Stimulated activated naive CD8-positive, alpha-beta T cell treated with anti-CD3 and anti-CD28 coated beads, Interleukin-15, Interleukin-2, amounts not matched to agents 100 ng/mL and 50 ng/mL, for 24 hours (primary cell): Measurements from ENCODE around the gene CIAO2B.

Experiments
- H3K27ac Mint-ChIP-seq: one replicate; pipeline ENCODE4 v1.8.0; 2021; ENCODE audit warnings: mild to moderate bottlenecking, mixed read lengths
- H3K27me3 Mint-ChIP-seq: one replicate; pipeline ENCODE4 v1.8.0; 2021; ENCODE audit warnings: mixed read lengths
- H3K36me3 Mint-ChIP-seq: one replicate; pipeline ENCODE4 v1.8.0; 2021; ENCODE audit warnings: low read depth, mixed read lengths
- H3K4me1 Mint-ChIP-seq: one replicate; pipeline ENCODE4 v1.8.0; 2021; ENCODE audit warnings: low read depth, mixed read lengths
- H3K4me3 Mint-ChIP-seq: one replicate; pipeline ENCODE4 v1.8.0; 2021; ENCODE audit warnings: mild to moderate bottlenecking, mixed read lengths
- H3K9me3 Mint-ChIP-seq: one replicate; pipeline ENCODE4 v1.8.0; 2021; ENCODE audit warnings: mixed read lengths

The CIAO2B gene

DNA sequence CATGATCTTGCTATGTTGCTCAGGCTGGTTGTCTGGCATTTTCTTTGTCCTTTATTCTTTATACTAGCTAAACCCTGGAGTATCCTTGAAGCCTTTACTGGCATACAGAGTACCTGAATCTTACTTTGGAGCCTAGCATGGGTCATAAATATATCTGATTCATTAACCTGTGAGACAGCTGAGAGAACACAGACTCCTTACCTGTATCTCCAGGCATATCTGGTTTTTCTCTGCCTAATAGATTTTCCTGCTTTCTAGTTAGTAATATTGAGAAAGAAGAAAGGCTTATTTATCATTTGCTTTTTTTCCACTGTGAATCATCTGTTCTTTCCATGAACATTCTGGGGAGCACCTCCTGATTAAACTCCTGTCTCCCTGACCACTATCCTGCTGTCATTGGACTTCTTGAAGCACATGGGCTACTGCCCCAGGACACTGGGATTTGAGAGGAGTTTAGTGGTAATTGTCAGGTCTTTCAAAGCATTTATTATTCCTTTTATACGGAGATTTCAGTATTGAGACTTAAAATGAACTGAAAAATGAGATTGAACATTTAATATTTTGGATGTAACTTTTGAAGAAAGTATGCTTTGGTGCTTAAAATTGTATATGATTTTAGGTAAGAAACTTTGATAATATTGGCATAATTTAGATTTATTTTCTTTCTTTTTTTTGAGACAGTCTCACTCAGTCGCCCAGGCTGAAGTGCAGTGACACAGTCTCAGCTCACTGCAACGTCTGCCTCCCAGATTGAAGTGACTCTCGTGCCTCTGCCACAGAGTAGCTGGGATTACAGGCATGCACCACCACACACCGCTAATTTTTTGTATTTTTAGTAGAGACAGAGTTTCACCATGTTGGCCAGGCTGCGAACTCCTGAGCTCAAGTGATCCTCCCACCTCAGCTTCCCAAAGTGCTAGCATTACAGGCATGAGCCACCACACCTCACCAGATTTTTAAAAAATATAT is 45.3 kb downstream of the CIAO2B start:
- H3K4me1 Mint-ChIP-seq: peaks cover 51% of the 10 kb centered on the region
- H3K9me3 Mint-ChIP-seq: no peaks in the 10 kb centered on the region
- H3K4me3 Mint-ChIP-seq: no peak overlapping the region
- no peaks in the 10 kb centered on the region for H3K27me3 Mint-ChIP-seq
- peaks cover 56% of the 10 kb centered on the region for H3K36me3 Mint-ChIP-seq
- H3K27ac Mint-ChIP-seq: no peak overlapping the region

DNA sequence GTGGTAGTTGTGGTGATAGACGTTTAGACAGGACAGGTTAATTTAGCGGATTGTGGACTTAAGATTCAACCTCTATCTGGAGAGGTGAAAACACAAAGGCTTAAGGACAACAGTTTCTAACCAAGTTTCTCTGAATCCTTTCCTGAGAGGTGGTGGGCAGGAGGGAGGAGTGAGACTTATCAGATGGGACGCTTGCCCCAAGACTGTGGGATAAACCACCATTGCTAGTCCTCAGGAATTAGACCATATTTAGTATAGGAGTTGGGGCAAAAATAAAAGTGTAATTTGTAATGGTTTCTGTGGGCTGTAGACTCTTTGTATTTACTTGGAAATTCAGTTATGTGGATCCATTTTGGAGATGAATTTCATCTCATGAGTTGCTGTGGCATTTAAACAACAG is 47.3 kb downstream of the CIAO2B start:
- Mint-ChIP-seq H3K9me3 (no peaks in the 10 kb centered on the region), H3K4me3 (no peak overlapping the region), H3K4me1 (peaks cover 52% of the 10 kb centered on the region), H3K27ac (peak overlapping the region; percentile 31), H3K27me3 (no peaks in the 10 kb centered on the region), H3K36me3 (peaks cover 65% of the 10 kb centered on the region)

GRCh38 chr16:66886321-66886720 is 47.9 kb downstream of the CIAO2B start:
- no peak overlapping the region for H3K4me3 Mint-ChIP-seq
- H3K9me3 Mint-ChIP-seq: no peaks in the 10 kb centered on the region
- peaks cover 58% of the 10 kb centered on the region for H3K4me1 Mint-ChIP-seq

DNA sequence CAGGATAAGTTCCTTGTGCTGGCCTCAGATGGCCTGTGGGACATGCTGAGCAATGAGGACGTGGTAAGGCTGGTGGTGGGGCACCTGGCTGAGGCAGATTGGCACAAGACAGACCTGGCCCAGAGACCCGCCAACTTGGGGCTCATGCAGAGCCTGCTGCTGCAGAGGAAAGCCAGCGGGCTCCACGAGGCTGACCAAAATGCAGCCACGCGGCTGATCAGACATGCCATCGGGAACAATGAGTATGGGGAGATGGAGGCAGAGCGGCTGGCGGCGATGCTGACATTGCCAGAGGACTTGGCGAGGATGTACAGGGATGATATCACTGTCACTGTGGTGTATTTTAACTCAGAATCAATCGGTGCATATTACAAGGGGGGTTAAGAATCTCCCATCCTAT is 48.7 kb downstream of the CIAO2B start:
- Mint-ChIP-seq H3K36me3 (peaks cover 60% of the 10 kb centered on the region), H3K9me3 (no peaks in the 10 kb centered on the region), H3K27me3 (no peaks in the 10 kb centered on the region), H3K4me1 (peaks cover 58% of the 10 kb centered on the region), H3K4me3 (no peak overlapping the region), H3K27ac (no peak overlapping the region)

More at GRCh38 chr16:66886321-66886720, 47.9 kb downstream of the CIAO2B start:
- Mint-ChIP-seq H3K36me3 (peaks cover 64% of the 10 kb centered on the region), H3K27ac (no peak overlapping the region), H3K27me3 (no peaks in the 10 kb centered on the region)

DNA sequence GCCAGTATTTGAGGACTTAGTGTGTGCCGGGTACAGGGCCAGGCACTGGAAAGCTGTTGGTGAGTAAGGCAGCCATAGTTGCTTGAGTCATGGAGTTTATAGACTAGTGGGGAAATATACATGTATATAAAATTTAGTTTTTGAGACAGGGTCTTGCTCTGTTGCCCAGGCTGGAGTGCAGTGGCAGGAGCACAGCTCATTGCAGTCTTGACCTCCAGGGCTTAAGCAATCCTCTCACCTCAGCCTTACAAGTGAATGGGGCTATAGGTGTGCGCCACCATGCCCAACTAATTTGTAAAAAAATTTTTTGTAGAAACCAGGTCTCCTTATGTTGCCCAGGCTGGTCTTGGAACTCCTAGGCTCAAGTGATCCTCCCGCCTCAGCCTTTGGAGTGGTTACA is 51.5 kb downstream of the CIAO2B start:
- H3K4me1 Mint-ChIP-seq: peaks cover 72% of the 10 kb centered on the region
- no peaks in the 10 kb centered on the region for H3K27me3 Mint-ChIP-seq
- peaks cover 4% of the 10 kb centered on the region for H3K9me3 Mint-ChIP-seq
- H3K27ac Mint-ChIP-seq: no peak overlapping the region
- H3K4me3 Mint-ChIP-seq: peak overlapping the region; percentile 96
- H3K36me3 Mint-ChIP-seq: peaks cover 48% of the 10 kb centered on the region
